GM21576 (cell line): ENCODE measurements around the gene SLC9C2.
"Not testable (repeated sequence)": the region's sequence is repeated elsewhere in the genome, so short reads cannot be mapped to it uniquely, and the experiment has no call there.

Experiments
- ATAC-seq: cut with Tn5 transposase; IDR thresholded peaks from one replicate; pipeline ENCODE4 v1.9.1; 2021; ENCODE audit warnings: mild to moderate bottlenecking, moderate library complexity; ENCODE audit not compliant: unreplicated experiment

SLC9C2 gene

DNA sequence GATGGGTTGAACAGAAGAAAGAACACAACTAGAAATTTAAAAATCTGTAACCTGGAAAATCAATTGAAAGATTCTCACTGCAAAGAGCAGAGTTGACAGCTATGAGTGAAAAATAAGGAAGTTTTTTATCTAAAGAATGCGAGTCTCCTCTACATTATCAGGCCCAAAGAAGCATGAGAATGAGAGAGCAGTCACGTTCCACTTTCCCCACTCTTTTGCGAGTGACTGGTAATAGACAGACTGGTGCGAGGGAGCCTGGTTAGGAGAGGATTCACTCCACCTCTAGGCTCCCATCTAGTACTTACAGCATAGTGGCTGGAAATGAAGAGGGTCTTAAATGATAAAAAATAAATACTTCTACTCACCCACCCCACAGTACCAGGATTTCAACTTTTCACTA is 73.8 kb downstream of the SLC9C2 start:
- ATAC-seq: no peak

DNA sequence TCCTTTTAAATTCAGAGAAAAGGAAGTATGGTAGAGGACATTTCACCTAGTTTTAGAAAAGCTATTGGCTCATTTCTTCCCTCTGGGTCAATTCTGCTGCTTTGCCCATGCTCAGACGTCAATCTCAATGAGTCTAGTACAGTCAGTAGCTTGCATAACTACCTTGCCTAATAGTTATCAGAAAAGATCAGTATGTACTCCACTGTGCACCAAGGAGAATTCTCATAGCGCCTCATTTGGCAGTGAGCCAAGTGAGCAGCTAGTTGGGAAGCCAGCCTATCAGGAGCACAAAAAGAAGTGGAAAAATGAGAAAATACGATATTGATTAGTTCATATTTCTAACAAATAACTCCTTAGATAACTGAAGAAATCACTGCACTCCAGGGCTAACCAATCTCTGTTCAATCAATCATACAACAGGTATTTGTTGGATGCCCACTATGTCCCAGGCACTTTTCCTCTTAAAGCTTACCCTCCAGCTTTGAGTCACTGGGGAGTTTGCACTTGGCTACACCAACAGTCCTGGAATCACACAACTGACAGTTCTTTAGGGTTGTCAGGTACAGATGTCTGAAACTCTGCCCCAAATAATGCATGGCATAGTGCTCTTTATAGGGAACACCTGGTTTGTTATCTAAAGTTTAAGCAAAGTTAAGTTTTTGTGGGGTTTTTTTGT is 75.6 kb downstream of the SLC9C2 start:
- no peak for ATAC-seq

DNA sequence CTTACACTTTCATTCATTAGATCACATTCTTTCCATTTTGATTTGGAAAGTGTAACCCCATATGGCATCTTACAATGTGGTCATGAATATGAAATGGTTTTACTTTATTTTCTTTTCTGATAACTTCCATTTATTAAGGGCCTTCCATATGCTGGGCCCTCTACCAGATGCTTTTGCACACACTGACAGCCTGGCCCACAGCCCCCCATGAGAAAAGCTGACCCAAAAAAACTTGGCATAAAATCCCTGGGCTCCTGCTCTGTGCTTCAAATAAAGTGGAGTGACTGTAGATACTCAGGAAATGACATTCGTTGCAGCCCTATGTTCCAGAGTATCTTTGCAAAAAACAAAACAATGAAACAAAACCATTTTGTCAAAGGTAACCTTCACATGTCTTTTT is 76.9 kb downstream of the SLC9C2 start:
- no peak for ATAC-seq

DNA sequence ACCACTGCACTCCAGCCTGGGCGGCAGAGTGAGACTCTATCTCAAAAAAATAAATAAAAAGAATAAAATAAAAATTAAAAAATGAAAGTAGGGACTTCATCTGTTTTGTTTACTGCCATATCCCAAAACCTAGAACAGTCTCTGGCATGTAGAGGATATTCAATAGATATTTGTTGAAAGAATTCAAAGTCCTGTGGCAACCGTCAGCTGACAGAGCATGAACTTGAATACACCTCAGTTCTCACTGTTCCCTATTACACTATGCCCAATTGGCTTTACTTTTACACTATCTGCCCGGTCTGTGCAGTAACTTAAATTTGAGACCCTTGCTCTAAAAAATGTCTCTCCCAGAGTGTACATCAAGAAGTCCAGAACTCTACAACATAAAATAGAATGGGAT is 79.5 kb downstream of the SLC9C2 start:
- ATAC-seq: no peak

DNA sequence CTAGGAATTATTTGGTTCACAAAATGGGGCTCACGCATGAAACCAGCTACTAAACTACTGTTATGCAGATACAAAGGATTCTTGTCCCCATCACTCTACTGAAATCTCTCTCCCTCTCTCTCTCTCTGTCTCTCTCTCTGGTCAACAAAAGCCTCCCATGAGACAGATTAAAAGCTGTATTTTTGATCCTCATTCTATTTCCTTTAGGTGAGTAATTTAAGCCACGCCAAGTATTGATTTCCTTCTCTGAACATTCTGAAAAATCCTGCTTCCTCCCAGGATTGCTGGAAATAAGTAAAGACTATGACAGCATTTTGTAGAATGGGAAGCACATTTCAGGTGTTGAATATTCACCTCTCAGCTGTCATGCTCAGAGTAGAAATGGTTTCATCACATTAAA is 82.1 kb downstream of the SLC9C2 start:
- no peak for ATAC-seq

DNA sequence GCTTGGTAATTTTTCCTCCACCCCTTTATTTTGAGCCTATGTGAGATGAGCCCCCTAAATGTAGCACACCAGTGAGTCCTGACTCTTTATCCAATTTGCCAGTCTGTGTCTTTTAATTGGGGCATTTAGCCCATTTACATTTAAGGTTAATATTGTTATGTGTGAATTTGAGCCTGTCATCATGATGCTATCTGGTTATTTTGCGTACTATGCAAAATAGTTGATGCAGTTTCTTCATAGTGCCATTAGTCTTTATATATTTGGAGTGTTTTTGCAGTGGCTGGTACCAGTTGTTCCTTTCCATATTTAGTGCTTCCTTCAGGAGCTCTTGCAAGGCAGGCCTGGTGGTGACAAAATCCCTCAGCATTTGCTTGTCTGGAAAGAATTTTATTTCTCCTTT is 88.4 kb downstream of the SLC9C2 start:
- ATAC-seq: not testable (repeated sequence)

DNA sequence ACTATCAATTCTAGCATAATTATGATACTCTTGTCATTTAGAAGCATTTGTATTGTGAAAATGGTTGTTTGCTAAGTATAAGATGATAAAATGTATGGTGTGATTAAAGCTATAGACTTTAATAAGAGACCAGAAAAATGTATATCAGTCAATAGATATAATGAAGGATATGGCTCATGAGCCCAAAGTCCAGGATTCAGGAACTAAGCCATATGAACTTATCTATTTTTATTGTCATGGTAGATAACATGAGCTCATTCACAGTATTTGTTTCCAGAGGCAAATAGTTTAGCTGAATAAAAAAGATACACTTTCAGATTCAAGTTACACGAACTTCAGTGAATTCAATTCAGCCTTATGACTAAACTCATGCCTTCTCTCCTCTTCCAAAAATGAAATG is 93.1 kb downstream of the SLC9C2 start:
- ATAC-seq: no peak

DNA sequence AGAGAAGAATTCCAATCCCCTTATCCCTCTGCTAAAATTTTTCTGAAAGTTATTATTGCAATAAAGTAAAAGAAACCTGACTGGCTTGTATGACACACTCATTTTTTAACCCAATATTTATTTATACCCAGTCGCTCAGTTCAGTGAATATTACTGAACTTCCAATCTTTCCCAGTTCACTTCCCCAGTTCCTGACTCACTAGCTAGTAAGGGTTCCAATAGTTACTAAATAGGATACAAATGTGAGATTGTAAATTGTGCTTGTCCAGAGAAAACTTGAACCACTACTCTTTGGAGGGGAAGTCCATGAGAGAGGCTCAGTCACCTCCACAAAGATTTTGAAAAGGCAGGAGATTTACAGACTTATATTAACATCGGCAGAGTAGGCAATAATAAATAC is 94.3 kb downstream of the SLC9C2 start:
- ATAC-seq: no peak

DNA sequence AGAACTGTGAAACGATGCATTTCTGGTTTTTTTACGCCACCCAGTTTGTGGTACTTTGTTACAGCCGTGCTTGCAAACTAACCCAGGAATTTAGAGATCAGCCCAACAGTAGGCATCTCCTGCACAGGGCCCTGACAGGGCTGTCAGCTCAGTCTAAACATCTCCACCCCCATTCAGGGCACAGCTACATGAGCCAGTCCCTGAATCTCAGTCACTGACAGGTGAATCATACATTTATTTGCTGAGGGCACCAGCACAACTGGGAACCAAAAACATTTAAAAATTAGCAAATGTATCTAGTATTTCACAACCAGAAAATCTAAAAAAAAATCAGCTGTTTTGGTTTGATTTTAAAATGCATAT is 95.0 kb downstream of the SLC9C2 start:
- no peak for ATAC-seq

DNA sequence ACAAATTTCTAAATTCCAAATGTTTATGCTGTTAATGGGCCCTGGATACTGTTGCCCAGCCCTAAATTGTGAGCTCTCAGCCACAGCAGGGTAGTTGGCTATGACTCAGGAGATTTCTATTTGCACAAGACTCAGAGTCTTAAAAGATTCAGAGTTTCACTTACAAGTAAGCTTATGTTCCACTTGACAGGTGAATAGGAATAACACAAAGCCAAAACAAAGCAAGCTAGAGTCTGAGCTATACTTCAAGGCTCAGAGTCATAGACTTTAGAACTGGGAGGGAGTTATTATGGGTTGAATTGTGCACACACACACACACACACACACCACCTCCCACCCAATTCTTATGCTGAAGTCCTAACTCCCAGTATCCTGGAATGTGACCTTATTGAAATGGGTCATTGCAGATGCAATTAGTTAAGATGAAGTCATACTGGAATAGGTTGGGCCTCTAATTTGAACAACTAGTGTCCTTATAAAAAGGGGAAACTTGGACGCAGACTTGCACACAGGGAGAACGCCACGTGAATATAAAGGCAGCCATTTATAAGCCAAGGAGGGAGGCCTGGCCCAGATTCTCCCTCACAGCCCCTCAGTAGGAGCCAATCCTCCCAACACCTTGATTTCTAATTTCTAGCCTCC is 95.5 kb downstream of the SLC9C2 start:
- no peak for ATAC-seq

DNA sequence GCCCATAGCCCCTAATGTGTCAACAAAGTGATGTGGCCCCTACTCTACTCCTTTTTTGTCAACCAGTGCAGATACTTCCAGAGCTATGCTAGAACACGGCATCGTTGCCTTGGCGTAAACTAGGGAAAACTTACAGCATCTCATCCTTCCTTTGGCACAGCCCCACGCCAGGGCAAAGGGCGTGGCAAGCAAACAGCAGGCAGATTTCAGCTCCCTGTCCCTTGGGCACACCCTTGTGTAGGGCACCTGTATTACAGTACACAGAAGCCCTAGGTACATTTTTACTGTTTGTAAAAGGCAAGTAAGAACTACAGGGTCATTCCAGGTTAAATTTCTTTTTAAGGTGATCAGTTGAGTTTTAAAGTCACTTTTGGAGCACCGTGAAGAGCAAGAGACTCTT is 96.4 kb downstream of the SLC9C2 start:
- no peak for ATAC-seq

DNA sequence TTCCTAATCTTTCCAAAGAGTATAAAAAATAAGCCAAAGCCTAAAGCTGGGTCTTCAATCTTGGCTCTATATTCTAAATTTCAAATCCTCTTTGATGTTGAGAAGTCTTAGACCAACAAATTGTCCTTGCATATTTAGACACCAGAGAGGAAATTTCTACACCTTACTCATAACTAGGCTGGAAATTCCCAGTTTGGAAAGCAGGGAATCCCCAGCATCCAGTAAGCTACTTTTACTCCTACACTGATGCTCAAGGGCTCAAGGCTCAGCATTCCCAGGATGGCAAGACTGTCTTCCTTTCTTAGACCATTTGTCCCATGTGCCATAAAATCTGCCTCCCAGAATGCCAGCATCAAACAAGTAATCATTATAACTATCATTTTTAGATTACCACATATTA is 97.5 kb downstream of the SLC9C2 start:
- ATAC-seq: no peak

DNA sequence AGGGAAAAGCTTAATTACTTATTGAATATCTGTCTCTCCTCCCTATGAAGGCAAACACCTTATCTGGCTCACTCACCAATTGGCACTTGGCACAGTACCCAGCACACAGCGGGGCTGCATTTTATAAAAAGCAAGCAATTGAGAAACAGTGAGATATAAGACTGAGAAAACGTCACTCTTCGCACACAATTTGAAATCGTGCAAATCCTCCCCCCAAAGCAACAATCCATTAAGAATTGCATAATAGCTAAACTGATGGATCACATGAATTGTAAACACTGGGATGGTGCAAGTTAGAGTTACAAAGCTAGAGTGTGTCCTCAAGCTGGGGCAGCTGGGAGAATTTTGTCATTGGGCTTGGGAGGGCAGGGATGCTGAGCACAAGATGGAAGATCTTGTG is 98.6 kb downstream of the SLC9C2 start:
- no peak for ATAC-seq

DNA sequence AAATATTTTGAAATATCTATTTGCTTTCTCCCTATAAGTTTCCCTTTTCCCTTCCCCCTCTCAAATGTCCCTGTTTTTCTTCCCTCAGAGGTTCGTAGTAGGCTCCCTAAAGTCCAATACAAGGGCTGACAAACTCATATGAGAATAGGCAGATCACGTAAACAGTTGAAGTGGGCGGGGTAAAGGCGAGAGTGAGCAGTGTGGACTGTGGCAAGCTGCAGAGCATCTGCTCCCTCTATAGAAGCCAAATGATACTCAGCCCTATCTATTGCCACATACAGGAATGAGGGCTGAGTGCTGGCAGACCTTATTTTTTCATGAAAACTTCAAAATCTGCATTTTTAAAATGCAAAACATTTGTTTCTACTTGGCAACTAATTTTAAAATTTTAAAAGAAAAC is 99.5 kb downstream of the SLC9C2 start:
- ATAC-seq: no peak

DNA sequence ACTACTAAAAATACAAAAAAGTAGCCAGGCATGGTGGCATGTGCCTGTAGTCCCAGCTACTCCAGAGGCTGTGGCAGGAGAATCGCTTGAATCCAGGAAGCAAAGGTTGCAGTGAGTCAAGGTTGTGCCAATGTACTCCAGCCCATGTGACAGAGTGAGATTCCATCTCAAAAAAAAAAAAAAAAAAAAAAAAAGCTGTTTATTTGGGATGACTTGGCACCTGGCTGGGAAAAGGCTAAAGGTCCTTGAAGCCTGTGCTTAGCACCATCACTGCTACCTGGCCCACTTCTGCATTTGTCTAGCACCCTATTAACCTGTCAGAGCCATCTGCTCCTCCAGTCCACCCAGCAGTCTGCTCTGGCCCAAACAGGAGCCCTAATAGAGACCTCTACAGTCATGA is 100.8 kb downstream of the SLC9C2 start:
- no peak for ATAC-seq

DNA sequence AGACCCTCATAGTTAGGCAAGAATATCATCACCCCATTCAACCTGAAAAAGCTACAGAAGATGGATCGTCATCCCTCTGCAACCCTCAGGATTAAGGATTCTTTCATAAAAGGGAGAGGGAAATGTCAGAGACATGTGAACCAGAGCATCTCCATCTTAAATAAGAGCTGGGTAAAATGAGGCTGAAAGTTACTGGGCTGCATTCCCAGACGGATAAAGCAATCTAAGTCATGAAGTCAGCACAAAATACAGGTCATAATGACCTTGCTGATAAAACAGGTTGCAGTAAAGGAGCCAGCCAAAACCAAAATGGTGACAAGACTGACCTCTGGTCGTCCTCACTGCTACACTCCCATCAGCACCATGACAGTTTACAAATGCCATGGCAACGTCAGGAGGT is 103.1 kb downstream of the SLC9C2 start:
- ATAC-seq: no peak

DNA sequence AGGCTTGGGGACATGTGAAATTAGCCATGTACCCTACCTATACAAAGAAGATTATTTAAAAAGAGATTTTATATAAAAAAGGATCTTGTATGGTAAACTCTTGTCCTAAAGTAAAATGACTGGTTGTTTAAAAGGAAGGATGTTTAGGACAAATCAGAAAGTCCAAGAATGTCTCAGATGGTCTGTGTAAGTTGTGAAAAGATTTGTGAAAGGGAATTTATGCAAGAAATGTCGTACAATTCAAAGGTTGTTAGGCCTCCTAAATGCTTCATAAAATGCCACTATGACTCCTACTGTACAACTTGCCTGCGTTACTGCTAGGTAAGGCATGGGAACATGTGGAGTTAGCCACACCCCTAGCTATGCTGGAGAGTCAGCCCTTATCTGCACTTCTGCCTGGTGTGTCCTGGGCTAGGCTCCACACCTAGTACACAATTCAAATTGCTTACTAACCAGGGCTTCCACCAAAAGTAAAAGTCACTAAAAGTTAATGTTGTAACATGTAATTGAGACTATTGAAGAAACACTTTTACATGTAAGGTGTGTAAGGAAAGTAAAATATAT is 106.0 kb downstream of the SLC9C2 start:
- no peak for ATAC-seq

DNA sequence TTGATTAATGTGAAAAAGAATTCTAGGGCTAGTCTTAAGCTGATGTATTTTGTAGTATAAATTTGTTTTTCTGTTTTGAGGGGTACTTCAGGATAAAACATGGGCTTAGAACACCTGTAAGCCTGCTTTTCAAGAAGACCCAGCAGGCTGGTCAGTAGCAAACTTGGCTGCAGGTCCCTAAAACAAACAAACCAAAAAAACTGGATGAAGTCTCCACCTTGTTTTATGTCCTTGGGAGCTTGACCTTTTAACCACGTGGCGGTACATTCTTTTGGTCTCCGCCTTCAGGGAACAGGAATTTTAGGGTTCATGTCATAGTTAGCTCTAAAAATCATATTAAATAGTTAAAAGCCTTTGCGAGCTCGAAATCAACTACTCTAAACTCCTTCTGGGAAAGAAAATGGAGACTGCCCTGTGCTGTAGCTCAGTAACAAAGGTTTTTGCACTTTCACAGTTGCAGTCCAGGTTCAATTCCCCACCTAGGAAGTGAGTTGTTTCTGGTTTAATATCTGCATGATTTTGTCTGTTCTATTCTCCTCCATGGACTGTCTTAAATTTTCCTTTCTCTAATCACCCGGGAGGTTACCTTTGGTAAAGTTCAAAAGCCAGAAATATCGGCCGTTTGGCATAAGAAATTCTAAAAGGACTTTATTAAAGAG is 107.1 kb downstream of the SLC9C2 start:
- ATAC-seq: no peak

DNA sequence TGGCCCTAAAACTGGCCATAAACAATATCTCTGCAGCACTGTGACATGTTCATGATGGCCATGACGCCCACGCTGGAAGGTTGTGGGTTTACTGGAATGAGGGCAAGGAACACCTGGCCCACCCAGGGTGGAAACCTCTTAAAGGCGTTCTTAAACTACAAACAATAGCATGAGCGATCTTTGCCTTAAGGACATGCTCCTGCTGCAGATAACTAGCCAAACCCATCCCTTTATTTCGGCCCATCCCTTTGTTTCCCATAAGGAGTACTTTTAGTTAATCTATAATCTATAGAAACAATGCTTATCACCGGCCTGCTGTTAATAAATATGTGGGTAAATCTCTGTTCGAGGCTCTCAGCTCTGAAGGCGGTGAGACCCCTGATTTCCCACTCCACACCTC is 109.7 kb downstream of the SLC9C2 start:
- not testable (repeated sequence) for ATAC-seq

DNA sequence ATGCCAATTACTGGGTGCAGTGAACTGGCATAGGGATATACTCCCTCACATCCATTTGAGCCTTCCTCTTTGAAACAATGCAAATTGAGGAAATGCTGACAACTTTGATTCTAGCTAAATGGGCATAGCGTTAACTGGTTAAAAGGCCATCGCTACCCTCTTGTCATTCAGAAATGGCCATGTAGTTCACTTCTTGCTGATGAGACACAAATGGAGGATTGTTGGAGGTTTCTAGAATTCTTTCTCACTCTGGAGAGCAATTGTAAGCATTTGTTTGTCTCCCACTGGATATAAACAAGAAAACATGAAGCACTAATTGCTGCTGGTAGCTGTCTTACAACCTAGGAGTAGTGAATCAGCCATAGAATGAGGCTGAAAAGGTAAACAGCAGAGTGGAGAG is 111.4 kb downstream of the SLC9C2 start:
- ATAC-seq: no peak

DNA sequence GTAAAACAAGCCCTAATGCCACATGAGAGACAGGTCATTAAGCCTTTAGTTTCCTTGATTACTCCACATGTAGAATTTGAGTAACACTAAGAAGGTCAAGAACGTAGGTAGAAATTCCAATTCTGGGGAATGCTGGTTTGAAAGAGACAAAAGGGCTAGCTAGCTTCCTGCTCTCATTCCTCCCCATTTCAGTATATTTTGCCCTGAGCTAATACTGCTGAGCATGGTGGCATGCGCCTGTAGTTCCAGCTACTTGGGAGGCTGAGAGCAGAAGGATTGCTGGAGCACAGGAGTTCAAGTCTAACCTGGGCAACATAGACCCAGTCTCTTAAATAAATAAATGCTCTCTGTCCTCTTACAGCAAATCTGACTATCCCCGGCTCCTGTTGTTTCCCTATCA is 112.9 kb downstream of the SLC9C2 start:
- no peak for ATAC-seq

DNA sequence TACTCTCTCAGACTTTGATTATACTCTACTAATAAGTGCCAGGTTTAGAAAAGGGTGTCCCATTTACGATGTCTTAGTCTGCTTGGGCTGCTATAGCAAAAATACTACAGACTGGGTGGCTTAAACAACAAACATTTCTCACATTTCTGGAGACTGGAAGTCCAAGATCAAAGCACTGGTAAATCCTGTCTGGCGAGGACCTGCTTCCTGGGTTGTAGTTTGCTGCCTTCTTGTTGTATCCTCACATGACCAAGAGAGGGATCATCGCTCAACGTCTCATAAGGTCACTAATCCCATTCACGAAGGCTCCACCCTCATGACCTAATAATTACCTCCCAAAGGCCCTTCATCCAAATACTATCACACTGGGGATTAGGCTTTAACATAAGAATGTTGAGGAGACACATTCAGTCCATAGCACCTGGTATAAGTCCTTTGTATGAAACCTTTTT is 113.7 kb downstream of the SLC9C2 start:
- no peak for ATAC-seq
